Measurements from ENCODE around the gene CHST9.

The CHST9 gene

DNA sequence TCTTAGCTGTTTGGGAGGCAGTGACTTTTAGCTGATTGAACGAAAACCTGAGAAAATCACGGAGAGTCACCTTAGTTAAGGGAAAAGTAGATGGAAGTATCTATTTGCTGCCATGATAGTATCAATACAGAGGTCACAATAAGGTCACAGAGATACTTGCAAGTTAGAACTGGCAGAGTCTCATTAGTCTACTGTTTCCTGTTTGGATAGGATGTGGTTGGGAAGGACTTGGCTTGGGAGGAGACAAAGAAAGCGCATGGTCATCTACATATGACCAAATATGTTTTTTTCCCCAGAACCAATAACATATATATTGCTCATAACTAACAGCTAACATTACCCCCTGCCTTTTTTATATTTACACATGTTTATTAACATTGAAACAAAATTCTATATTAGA is 241.2 kb downstream of the CHST9 start:
- H3K9me3 ChIP-seq (ENCODE audit: control insufficient read depth, insufficient read depth, low read length), result no peaks in the 10 kb centered on the region
- H3K36me3 ChIP-seq (ENCODE audit: control insufficient read depth, low read length), result no peaks in the 10 kb centered on the region
- no peak overlapping the region for H3K4me2 ChIP-seq (ENCODE audit: low read length)
- H3K27me3 ChIP-seq (ENCODE audit: control insufficient read depth, low read length), result no peaks in the 10 kb centered on the region
- no peak overlapping the region for H3K27ac ChIP-seq (ENCODE audit: low read depth, low read length)
- H3K79me2 ChIP-seq (ENCODE audit: control insufficient read depth, low read length), result no peaks in the 10 kb centered on the region
- H4K20me1 ChIP-seq (ENCODE audit: control insufficient read depth, insufficient read depth, low read depth, low read length), result no peaks in the 10 kb centered on the region
- no peaks in the 10 kb centered on the region for H3F3A ChIP-seq (ENCODE audit: control insufficient read depth, insufficient read depth)
- H3K4me1 ChIP-seq (ENCODE audit: control insufficient read depth, low read length), result no peaks in the 10 kb centered on the region
- TF ChIP-seq, protein P1, sequence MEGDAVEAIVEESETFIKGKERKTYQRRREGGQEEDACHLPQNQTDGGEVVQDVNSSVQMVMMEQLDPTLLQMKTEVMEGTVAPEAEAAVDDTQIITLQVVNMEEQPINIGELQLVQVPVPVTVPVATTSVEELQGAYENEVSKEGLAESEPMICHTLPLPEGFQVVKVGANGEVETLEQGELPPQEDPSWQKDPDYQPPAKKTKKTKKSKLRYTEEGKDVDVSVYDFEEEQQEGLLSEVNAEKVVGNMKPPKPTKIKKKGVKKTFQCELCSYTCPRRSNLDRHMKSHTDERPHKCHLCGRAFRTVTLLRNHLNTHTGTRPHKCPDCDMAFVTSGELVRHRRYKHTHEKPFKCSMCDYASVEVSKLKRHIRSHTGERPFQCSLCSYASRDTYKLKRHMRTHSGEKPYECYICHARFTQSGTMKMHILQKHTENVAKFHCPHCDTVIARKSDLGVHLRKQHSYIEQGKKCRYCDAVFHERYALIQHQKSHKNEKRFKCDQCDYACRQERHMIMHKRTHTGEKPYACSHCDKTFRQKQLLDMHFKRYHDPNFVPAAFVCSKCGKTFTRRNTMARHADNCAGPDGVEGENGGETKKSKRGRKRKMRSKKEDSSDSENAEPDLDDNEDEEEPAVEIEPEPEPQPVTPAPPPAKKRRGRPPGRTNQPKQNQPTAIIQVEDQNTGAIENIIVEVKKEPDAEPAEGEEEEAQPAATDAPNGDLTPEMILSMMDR (IDR thresholded peaks at IDR 0.05; ENCODE audit: low read depth, low read length, poor library complexity, severe bottlenecking), result no peak
- no peak for TF ChIP-seq EZH2phosphoT487 (IDR thresholded peaks at IDR 0.05; ENCODE audit: borderline replicate concordance, low read length)
- no peak overlapping the region for H3K4me3 ChIP-seq (ENCODE audit: low read length)
- H3K9me2 ChIP-seq (replicated peaks; ENCODE audit: control insufficient read depth, low read length), result no peaks in the 10 kb centered on the region

DNA sequence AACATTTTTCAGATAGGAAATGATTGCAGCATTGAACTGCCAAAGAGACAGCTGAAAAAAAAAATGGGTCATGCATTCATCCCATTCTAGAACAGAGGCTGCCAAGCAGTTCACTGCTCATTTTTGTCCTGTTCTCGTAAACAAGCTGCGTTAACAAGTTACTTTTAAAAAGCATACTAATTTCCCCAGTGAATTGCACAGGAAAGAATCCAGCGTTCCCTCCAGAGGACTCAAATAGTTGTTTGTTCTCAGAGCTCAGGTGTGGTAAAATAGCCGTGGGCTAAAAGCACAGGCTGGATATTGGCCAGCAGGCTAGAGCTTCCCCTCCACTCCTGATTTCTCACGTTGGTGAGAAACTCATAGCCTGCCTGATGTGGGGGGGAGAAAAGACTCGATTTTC is 243.5 kb downstream of the CHST9 start:
- Histone ChIP-seq H3K79me2 (ENCODE audit: control insufficient read depth, low read length) (no peaks in the 10 kb centered on the region), H3K27ac (ENCODE audit: low read depth, low read length) (no peak overlapping the region), H3K4me3 (ENCODE audit: low read length) (no peak overlapping the region), H3K36me3 (ENCODE audit: control insufficient read depth, low read length) (no peaks in the 10 kb centered on the region), H3K4me2 (ENCODE audit: low read length) (no peak overlapping the region), H3K4me1 (ENCODE audit: control insufficient read depth, low read length) (no peaks in the 10 kb centered on the region), H3K9me3 (ENCODE audit: control insufficient read depth, insufficient read depth, low read length) (no peaks in the 10 kb centered on the region), H3F3A (ENCODE audit: control insufficient read depth, insufficient read depth) (no peaks in the 10 kb centered on the region), H4K20me1 (ENCODE audit: control insufficient read depth, insufficient read depth, low read depth, low read length) (no peaks in the 10 kb centered on the region), H3K27me3 (ENCODE audit: control insufficient read depth, low read length) (no peaks in the 10 kb centered on the region), H3K9me2 (replicated peaks; ENCODE audit: control insufficient read depth, low read length) (no peaks in the 10 kb centered on the region)
- TF ChIP-seq EZH2phosphoT487 (IDR thresholded peaks at IDR 0.05; ENCODE audit: borderline replicate concordance, low read length), result no peak
- TF ChIP-seq, protein P1 (IDR thresholded peaks at IDR 0.05; ENCODE audit: low read depth, low read length, poor library complexity, severe bottlenecking), result no peak

DNA sequence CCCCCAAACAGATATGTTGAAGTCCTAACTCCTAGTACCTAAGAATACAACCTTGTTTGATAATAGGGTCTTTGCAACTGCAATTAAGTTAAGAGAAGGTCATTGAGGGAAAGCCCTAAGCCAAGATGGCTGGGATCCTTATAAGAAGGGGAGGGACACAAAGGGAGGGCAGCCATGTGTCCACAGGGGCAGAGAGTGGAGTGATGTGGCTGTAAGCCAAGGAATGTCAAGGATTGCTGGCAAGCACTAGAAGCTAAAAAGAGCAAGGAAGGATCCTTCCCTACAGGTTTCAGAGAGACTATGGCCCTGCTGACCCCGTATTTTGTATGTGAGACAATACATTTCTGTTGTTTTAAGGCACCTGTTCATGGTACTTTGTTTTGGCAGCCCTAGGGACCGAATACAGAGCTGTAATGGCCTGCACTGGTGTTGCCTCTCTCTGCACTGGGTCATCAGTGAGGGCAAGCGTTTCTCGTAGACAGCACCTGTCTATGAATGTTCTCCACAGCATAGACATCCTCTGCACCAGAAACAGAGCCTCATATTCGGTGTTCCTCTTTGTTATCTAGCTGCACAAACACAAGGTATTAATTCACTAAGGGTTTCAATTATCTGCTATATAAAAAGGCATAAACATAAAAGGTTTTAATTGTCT is 244.2 kb downstream of the CHST9 start:
- Histone ChIP-seq H3K36me3 (ENCODE audit: control insufficient read depth, low read length) (no peaks in the 10 kb centered on the region), H3K27ac (ENCODE audit: low read depth, low read length) (no peak overlapping the region), H3K4me3 (ENCODE audit: low read length) (no peak overlapping the region), H3K79me2 (ENCODE audit: control insufficient read depth, low read length) (no peaks in the 10 kb centered on the region), H3F3A (ENCODE audit: control insufficient read depth, insufficient read depth) (no peaks in the 10 kb centered on the region), H4K20me1 (ENCODE audit: control insufficient read depth, insufficient read depth, low read depth, low read length) (no peaks in the 10 kb centered on the region), H3K4me2 (ENCODE audit: low read length) (no peak overlapping the region), H3K4me1 (ENCODE audit: control insufficient read depth, low read length) (no peaks in the 10 kb centered on the region), H3K9me2 (replicated peaks; ENCODE audit: control insufficient read depth, low read length) (no peaks in the 10 kb centered on the region), H3K27me3 (ENCODE audit: control insufficient read depth, low read length) (no peaks in the 10 kb centered on the region), H3K9me3 (ENCODE audit: control insufficient read depth, insufficient read depth, low read length) (no peaks in the 10 kb centered on the region)
- TF ChIP-seq, protein P1 (IDR thresholded peaks at IDR 0.05; ENCODE audit: low read depth, low read length, poor library complexity, severe bottlenecking), result no peak
- TF ChIP-seq EZH2phosphoT487 (IDR thresholded peaks at IDR 0.05; ENCODE audit: borderline replicate concordance, low read length), result no peak

Data from DOHH2 (cell line).